HFFc6 (cell line): ENCODE results near the gene ASB16. TPM values are rescaled to one million over a fixed set of nuclear protein-coding genes. Genes with fewer than 3 reads are reported as not detected.

Experiments
- DNase-seq: peaks from one replicate; pipeline ENCODE4 v3.0.0-alpha.2; 2018
- H3K27ac Mint-ChIP-seq: 2 replicates; pipeline ENCODE4 v1.8.0; 2020; ENCODE audit warnings: mild to moderate bottlenecking, mixed read lengths
- H3K27me3 Mint-ChIP-seq: 2 replicates; pipeline ENCODE4 v1.8.0; 2021; ENCODE audit warnings: mild to moderate bottlenecking, moderate library complexity, mixed read lengths; ENCODE audit not compliant: insufficient read depth
- H3K36me3 Mint-ChIP-seq: 2 replicates; pipeline ENCODE4 v1.8.0; 2021; ENCODE audit warnings: low read depth, mixed read lengths
- H3K4me1 Mint-ChIP-seq: 2 replicates; pipeline ENCODE4 v1.8.0; 2020; ENCODE audit warnings: low read depth, mixed read lengths
- H3K4me3 Mint-ChIP-seq: 2 replicates; pipeline ENCODE4 v1.8.0; 2020; ENCODE audit warnings: mild to moderate bottlenecking, moderate library complexity, mixed read lengths
- H3K9me3 Mint-ChIP-seq: 2 replicates; pipeline ENCODE4 v1.8.0; 2020; ENCODE audit warnings: mild to moderate bottlenecking, mixed read lengths
- total RNA-seq, 6 experiments: library from RNA; stranded (reverse); fragmentation: NEBNext Ultra II Directional; extraction: Animal tissue kit (Norgen Biotek cat#: 25700); gene quantifications; 2 replicates in 1 of 6; 3 replicates in 5 of 6; pipeline ENCODE4 v1.2.3, GENCODE V29; 2021
- TF ChIP-seq, protein P1 (sequence below): fragments of 200-600 bp; sonication (generic); IDR thresholded peaks from 2 replicates; pipeline ENCODE4 v1.5.0; 2021; ENCODE audit warnings: antibody characterized with exemption, mild to moderate bottlenecking

The ASB16 gene
- total RNA-seq, 6 experiments from 2014 or later, result 0.18 to 0.48 (median 0.29) TPM; not detected in 3

- H3K9me3 Mint-ChIP-seq, result no peaks in the 10 kb centered on the region
- no peak for DNase-seq
- peaks cover 27% of the 10 kb centered on the region for H3K4me1 Mint-ChIP-seq
- peaks cover 4% of the 10 kb centered on the region for H3K27me3 Mint-ChIP-seq
- H3K36me3 Mint-ChIP-seq, result peaks cover 48% of the 10 kb centered on the region
- no peak overlapping the region for H3K27ac Mint-ChIP-seq
- TF ChIP-seq, protein P1, sequence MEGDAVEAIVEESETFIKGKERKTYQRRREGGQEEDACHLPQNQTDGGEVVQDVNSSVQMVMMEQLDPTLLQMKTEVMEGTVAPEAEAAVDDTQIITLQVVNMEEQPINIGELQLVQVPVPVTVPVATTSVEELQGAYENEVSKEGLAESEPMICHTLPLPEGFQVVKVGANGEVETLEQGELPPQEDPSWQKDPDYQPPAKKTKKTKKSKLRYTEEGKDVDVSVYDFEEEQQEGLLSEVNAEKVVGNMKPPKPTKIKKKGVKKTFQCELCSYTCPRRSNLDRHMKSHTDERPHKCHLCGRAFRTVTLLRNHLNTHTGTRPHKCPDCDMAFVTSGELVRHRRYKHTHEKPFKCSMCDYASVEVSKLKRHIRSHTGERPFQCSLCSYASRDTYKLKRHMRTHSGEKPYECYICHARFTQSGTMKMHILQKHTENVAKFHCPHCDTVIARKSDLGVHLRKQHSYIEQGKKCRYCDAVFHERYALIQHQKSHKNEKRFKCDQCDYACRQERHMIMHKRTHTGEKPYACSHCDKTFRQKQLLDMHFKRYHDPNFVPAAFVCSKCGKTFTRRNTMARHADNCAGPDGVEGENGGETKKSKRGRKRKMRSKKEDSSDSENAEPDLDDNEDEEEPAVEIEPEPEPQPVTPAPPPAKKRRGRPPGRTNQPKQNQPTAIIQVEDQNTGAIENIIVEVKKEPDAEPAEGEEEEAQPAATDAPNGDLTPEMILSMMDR, result no peak
- H3K4me3 Mint-ChIP-seq, result no peak overlapping the region
Measured at GRCh38 chr17:44211281-44212265, 41.1 kb downstream of the ASB16 start.

- DNase-seq, result no peak
- H3K36me3 Mint-ChIP-seq, result peaks cover 53% of the 10 kb centered on the region
- H3K4me3 Mint-ChIP-seq, result no peak overlapping the region
- H3K27ac Mint-ChIP-seq, result no peak overlapping the region; the same call in 1 of the 2 replicates
- H3K4me1 Mint-ChIP-seq, result peaks cover 39% of the 10 kb centered on the region
- TF ChIP-seq, protein P1, result no peak
- H3K27me3 Mint-ChIP-seq, result peaks cover 4% of the 10 kb centered on the region
- H3K9me3 Mint-ChIP-seq, result no peaks in the 10 kb centered on the region
Measured at GRCh38 chr17:44212507-44213402, 42.3 kb downstream of the ASB16 start.

GRCh38 chr17:44213403-44214229, 43.1 kb downstream of the ASB16 start:
- no peaks in the 10 kb centered on the region for H3K9me3 Mint-ChIP-seq
- H3K4me1 Mint-ChIP-seq, result peaks cover 33% of the 10 kb centered on the region
- H3K4me3 Mint-ChIP-seq, result no peak overlapping the region
- peaks cover 4% of the 10 kb centered on the region for H3K27me3 Mint-ChIP-seq
- TF ChIP-seq, protein P1, result no peak
- H3K27ac Mint-ChIP-seq, result peak overlapping the region; percentile 39
- DNase-seq, result no peak
- H3K36me3 Mint-ChIP-seq, result peaks cover 45% of the 10 kb centered on the region

- peaks cover 4% of the 10 kb centered on the region for H3K27me3 Mint-ChIP-seq
- no peak overlapping the region for H3K4me3 Mint-ChIP-seq
- no peak for DNase-seq
- H3K9me3 Mint-ChIP-seq, result no peaks in the 10 kb centered on the region
- peaks cover 43% of the 10 kb centered on the region for H3K36me3 Mint-ChIP-seq
- peaks cover 28% of the 10 kb centered on the region for H3K4me1 Mint-ChIP-seq
- peak overlapping the region; percentile 39; the same call in 1 of the 2 replicates for H3K27ac Mint-ChIP-seq
- TF ChIP-seq, protein P1, result no peak
Measured at GRCh38 chr17:44214230-44214494, 43.7 kb downstream of the ASB16 start.

DNA sequence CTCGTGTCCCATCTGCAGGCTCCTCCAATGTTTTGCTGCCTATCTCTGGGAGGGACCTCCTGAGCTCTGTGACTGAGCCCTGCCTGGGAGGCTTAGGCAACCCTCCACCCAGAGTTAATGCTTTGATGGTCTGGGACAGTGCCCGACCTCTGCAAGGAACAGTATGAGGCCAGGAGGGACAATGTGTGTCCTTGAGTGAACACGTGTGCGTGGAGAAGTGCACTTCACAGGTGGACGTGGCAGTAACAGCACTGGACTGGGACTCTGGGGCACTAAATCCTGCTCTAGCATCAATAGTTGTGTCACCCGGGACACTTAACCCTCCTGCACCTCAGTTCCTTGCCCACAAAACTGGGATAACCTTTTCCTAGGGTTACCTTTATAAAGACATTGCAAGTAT, 44.4 kb downstream of the ASB16 start:
- Mint-ChIP-seq H3K4me1 (peaks cover 20% of the 10 kb centered on the region), H3K4me3 (no peak overlapping the region), H3K27ac (no peak overlapping the region; the same call in 1 of the 2 replicates), H3K9me3 (no peaks in the 10 kb centered on the region), H3K36me3 (peaks cover 36% of the 10 kb centered on the region), H3K27me3 (peaks cover 4% of the 10 kb centered on the region)
- TF ChIP-seq, protein P1, result no peak
- DNase-seq, result no peak
